RWPE2 (cell line): ENCODE results near the gene FBXL17.

ENCODE experiments used
- ATAC-seq: fragments of 200-7000 bp; cut with Tn5 transposase; 3 replicates; pipeline ENCODE4 v1.9.1; 2021; ENCODE audit warnings: low read depth
- DNase-seq: peaks from one replicate; pipeline ENCODE4 v3.0.0-alpha.2; 2020; ENCODE audit warnings: low spot score
- H3K27ac ChIP-seq: fragments of 450-650 bp; 2 replicates; pipeline ENCODE4 v1.5.1; 2017; ENCODE audit warnings: mild to moderate bottlenecking; ENCODE audit not compliant: poor library complexity, severe bottlenecking
- H3K27me3 ChIP-seq: fragments of 250-450 bp; sonication (Bioruptor Pico); 2 replicates; pipeline ENCODE4 v1.5.1; 2021; ENCODE audit warnings: mild to moderate bottlenecking, moderate library complexity; ENCODE audit not compliant: insufficient read depth, poor library complexity, severe bottlenecking
- H3K36me3 ChIP-seq: fragments of 250-450 bp; sonication (Bioruptor Pico); 2 replicates; pipeline ENCODE4 v1.5.1; 2020; ENCODE audit warnings: low read depth, mild to moderate bottlenecking, moderate library complexity
- H3K4me1 ChIP-seq: fragments of 250-450 bp; sonication (Bioruptor Pico); 2 replicates; pipeline ENCODE4 v1.5.1; 2021; ENCODE audit warnings: mild to moderate bottlenecking, moderate library complexity; ENCODE audit not compliant: insufficient read depth, poor library complexity, severe bottlenecking
- H3K4me3 ChIP-seq: fragments of 250-450 bp; sonication (Bioruptor Pico); 2 replicates; pipeline ENCODE4 v1.5.1; 2021; ENCODE audit warnings: mild to moderate bottlenecking, moderate library complexity; ENCODE audit not compliant: severe bottlenecking
- H3K9me3 ChIP-seq: fragments of 250-450 bp; sonication (Bioruptor Pico); 2 replicates; pipeline ENCODE4 v1.5.1; 2021; ENCODE audit warnings: mild to moderate bottlenecking, moderate library complexity; ENCODE audit not compliant: severe bottlenecking
- CTCF ChIP-seq: fragments of 450-650 bp; IDR thresholded peaks from one replicate; pipeline ENCODE4 v1.5.1; 2017; ENCODE audit warnings: mild to moderate bottlenecking, moderate library complexity; ENCODE audit not compliant: poor library complexity, severe bottlenecking

The FBXL17 gene

GRCh38 chr5:107860044-107860443 lies 521.9 kb downstream of the FBXL17 start:
- H3K27ac ChIP-seq = no peak overlapping the region
- no peak for DNase-seq
- H3K27me3 ChIP-seq = no peaks in the 10 kb centered on the region
- H3K4me1 ChIP-seq = no peaks in the 10 kb centered on the region
- H3K36me3 ChIP-seq = no peaks in the 10 kb centered on the region
- TF ChIP-seq CTCF = no peak
- ATAC-seq = no peak
- H3K4me3 ChIP-seq = no peak overlapping the region
- H3K9me3 ChIP-seq = no peaks in the 10 kb centered on the region

- H3K36me3 ChIP-seq = no peaks in the 10 kb centered on the region
- H3K4me1 ChIP-seq = no peaks in the 10 kb centered on the region
- no peak for ATAC-seq
- H3K27me3 ChIP-seq = no peaks in the 10 kb centered on the region
- TF ChIP-seq CTCF = no peak
- no peak overlapping the region for H3K27ac ChIP-seq
- H3K9me3 ChIP-seq = no peaks in the 10 kb centered on the region
- DNase-seq = no peak
- no peak overlapping the region for H3K4me3 ChIP-seq
Measured at GRCh38 chr5:107858788-107859187, 523.1 kb downstream of the FBXL17 start.

GRCh38 chr5:107858324-107858723 lies 523.6 kb downstream of the FBXL17 start:
- no peak for ATAC-seq
- Histone ChIP-seq H3K27ac (no peak overlapping the region), H3K27me3 (no peaks in the 10 kb centered on the region), H3K36me3 (no peaks in the 10 kb centered on the region), H3K4me1 (no peaks in the 10 kb centered on the region), H3K9me3 (no peaks in the 10 kb centered on the region), H3K4me3 (no peak overlapping the region)
- no peak for DNase-seq
- TF ChIP-seq CTCF = no peak

GRCh38 chr5:107857785-107858184 lies 524.1 kb downstream of the FBXL17 start:
- Histone ChIP-seq H3K4me1 (no peaks in the 10 kb centered on the region), H3K9me3 (no peaks in the 10 kb centered on the region), H3K27me3 (no peaks in the 10 kb centered on the region), H3K36me3 (no peaks in the 10 kb centered on the region), H3K27ac (no peak overlapping the region), H3K4me3 (no peak overlapping the region)
- TF ChIP-seq CTCF = no peak
- no peak for DNase-seq
- ATAC-seq = no peak

GRCh38 chr5:107855171-107855570 lies 526.7 kb downstream of the FBXL17 start:
- DNase-seq = no peak
- Histone ChIP-seq H3K9me3 (no peaks in the 10 kb centered on the region), H3K4me3 (no peak overlapping the region), H3K27me3 (no peaks in the 10 kb centered on the region), H3K36me3 (no peaks in the 10 kb centered on the region), H3K4me1 (no peaks in the 10 kb centered on the region), H3K27ac (no peak overlapping the region)
- ATAC-seq = peak; percentile 36; the same call in 1 of the 3 replicates
- TF ChIP-seq CTCF = no peak
